ENCODE measurements around the gene FRRS1L. TPM values are rescaled to one million over a fixed set of nuclear protein-coding genes. Genes with fewer than 3 reads are reported as not detected.

FRRS1L gene
- not detected in 2 replicates for total RNA-seq

- Mint-ChIP-seq H3K27me3 (peaks cover 39% of the 10 kb centered on the region), H3K36me3 (ENCODE audit: low read depth) (no peaks in the 10 kb centered on the region), H3K4me3 (no peak within 1 kb of the TSS), H3K4me1 (peaks cover 8% of the 10 kb centered on the region), H3K27ac (no peak within 1 kb of the TSS), H3K9me3 (peaks cover 3% of the 10 kb centered on the region)
- no peak for TF ChIP-seq CTCF (IDR thresholded peaks at IDR 0.05)
- DNase-seq (no peak), ATAC-seq (ENCODE audit: low read depth) (no peak)
- POLR2A ChIA-PET: no interaction called here
- CTCF ChIA-PET: no interaction called here
- intact Hi-C loops (cut with micrococcal nuclease): no loop called here
Measured at GRCh38 chr9:109166771-109167601, at the start of gene FRRS1L. Gene FRRS1L, minus strand, starts transcription at chr9:109167249. Its CDS starts 111 bp downstream, at chr9:109167138.

GRCh38 chr9:109214414-109214813 lies 47.4 kb upstream of the FRRS1L start:
- intact Hi-C loops (cut with micrococcal nuclease): no loop called here
- Mint-ChIP-seq H3K27me3 (peaks cover 10% of the 10 kb centered on the region), H3K4me3 (no peak overlapping the region), H3K4me1 (no peaks in the 10 kb centered on the region), H3K27ac (no peak overlapping the region), H3K36me3 (ENCODE audit: low read depth) (no peaks in the 10 kb centered on the region), H3K9me3 (no peaks in the 10 kb centered on the region)
- TF ChIP-seq CTCF (IDR thresholded peaks at IDR 0.05): no peak
- CTCF ChIA-PET: no interaction called here
- no peak for ATAC-seq (ENCODE audit: low read depth)
- DNase-seq: no peak
- POLR2A ChIA-PET: no interaction called here

- Mint-ChIP-seq H3K27me3 (peaks cover 10% of the 10 kb centered on the region), H3K9me3 (no peaks in the 10 kb centered on the region), H3K4me1 (no peaks in the 10 kb centered on the region), H3K4me3 (no peak overlapping the region), H3K27ac (no peak overlapping the region), H3K36me3 (ENCODE audit: low read depth) (no peaks in the 10 kb centered on the region)
- DNase-seq (no peak), ATAC-seq (ENCODE audit: low read depth) (no peak)
- ChIA-PET POLR2A (no interaction called here), CTCF (no interaction called here)
- TF ChIP-seq CTCF (IDR thresholded peaks at IDR 0.05): no peak
- intact Hi-C loops (cut with micrococcal nuclease): no loop called here
Measured at GRCh38 chr9:109213285-109214121, 46.5 kb upstream of the FRRS1L start.

GRCh38 chr9:109212768-109213167 lies 45.7 kb upstream of the FRRS1L start:
- no peak overlapping the region for H3K4me3 Mint-ChIP-seq
- intact Hi-C loops (cut with micrococcal nuclease): no loop called here
- ATAC-seq (ENCODE audit: low read depth) (no peak), DNase-seq (no peak)
- no peaks in the 10 kb centered on the region for H3K9me3 Mint-ChIP-seq
- peaks cover 10% of the 10 kb centered on the region for H3K27me3 Mint-ChIP-seq
- H3K36me3 Mint-ChIP-seq (ENCODE audit: low read depth): no peaks in the 10 kb centered on the region
- POLR2A ChIA-PET: no interaction called here
- H3K27ac Mint-ChIP-seq: no peak overlapping the region
- no peak for TF ChIP-seq CTCF (IDR thresholded peaks at IDR 0.05)
- CTCF ChIA-PET: no interaction called here
- H3K4me1 Mint-ChIP-seq: no peaks in the 10 kb centered on the region

GRCh38 chr9:109206670-109207069 lies 39.6 kb upstream of the FRRS1L start:
- intact Hi-C loops (cut with micrococcal nuclease): no loop called here
- Mint-ChIP-seq H3K27ac (no peak overlapping the region), H3K9me3 (no peaks in the 10 kb centered on the region), H3K4me1 (no peaks in the 10 kb centered on the region), H3K27me3 (peaks cover 4% of the 10 kb centered on the region), H3K36me3 (ENCODE audit: low read depth) (no peaks in the 10 kb centered on the region), H3K4me3 (no peak overlapping the region)
- no peak for ATAC-seq (ENCODE audit: low read depth)
- CTCF ChIA-PET: no interaction called here
- no peak for TF ChIP-seq CTCF (IDR thresholded peaks at IDR 0.05)
- no peak for DNase-seq
- POLR2A ChIA-PET: no interaction called here

Data from activated B cell treated with CpG ODN at 0.5 μM for 24 hours (primary cell).